Lower leg skin (tissue), 4 donors: Measurements from ENCODE around the gene FRAS1. TPM values are rescaled to one million over a fixed set of nuclear protein-coding genes. Genes with fewer than 3 reads are reported as not detected.
"Not testable (repeated sequence)": the region's sequence is repeated elsewhere in the genome, so short reads cannot be mapped to it uniquely, and the experiment has no call there.

ENCODE experiments used
- DNase-seq, 2 donors: peaks; one replicate each; pipeline ENCODE4 v3.0.0-alpha.2; 2019; ENCODE audit warnings: low spot score in 2 of 2
- H3K4me3 ChIP-seq: fragments of 200-600 bp; sonication (generic); 2 replicates; pipeline ENCODE4 v1.5.1; 2017; ENCODE audit warnings: mild to moderate bottlenecking, low read depth; ENCODE audit not compliant: poor library complexity, severe bottlenecking
- POLR2A ChIP-seq, 2 donors: fragments of 450-650 bp; IDR thresholded peaks; one replicate each; pipeline ENCODE4 v1.6.1; 2016 to 2017; ENCODE audit warnings: antibody characterized with exemption in 2 of 2, mild to moderate bottlenecking in 1 of 2, moderate library complexity in 1 of 2
- WGBS, 2 donors: methylation state at CpG; one replicate each; pipeline ENCODE4 v1.1.5; 2018; 5-methylcytosine and 5-hydroxymethylcytosine counted together
- intact Hi-C: fragments of 100-400 bp; cut with DNase I; formaldehyde crosslinking; loops from one replicate; pipeline ENCODE4 v1.15.0; 2023; ENCODE audit warnings: low total_unique reads
- total RNA-seq, 4 donors: library from RNA; depleted of rRNA; stranded (reverse); fragments of >200 nt; gene quantifications; one replicate each; pipeline ENCODE4 v1.1.0, GENCODE V29; 2016
- TF ChIP-seq, protein P1 (sequence below), 3 donors: fragments of 450-650 bp; IDR thresholded peaks; one replicate each; pipeline ENCODE4 v1.5.1; 2016; ENCODE audit warnings: antibody characterized with exemption in 3 of 3, mild to moderate bottlenecking in 3 of 3, moderate library complexity in 2 of 3

Gene FRAS1
- total RNA-seq, 4 donors from 2014 or later = 0.83 to 5.3 (median 3.0) TPM

DNA sequence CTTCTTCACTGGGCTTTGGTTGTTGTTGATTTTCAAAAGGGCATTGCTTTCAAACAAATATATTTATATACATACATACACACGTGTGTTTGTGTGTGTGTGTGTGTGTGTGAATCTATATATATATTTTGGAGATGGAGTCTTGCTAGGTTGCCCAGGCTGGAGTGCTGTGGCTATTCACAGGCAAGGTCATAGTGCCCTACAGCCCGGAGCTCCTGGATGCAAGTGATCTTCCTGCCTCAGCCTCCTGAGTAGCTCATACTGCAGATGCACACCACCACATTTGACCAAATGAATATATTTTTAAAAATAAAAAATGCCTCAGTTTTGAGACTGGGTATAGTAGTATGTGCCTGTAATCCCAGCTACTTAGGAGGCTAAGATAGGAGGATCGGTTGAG is 34.4 kb downstream of the FRAS1 start:
- no peak overlapping the region for H3K4me3 ChIP-seq
- intact Hi-C loops = no loop called here
- 86 to 92% methylated on average over 3 of the region's 3 CpGs for WGBS, 2 donors
- TF ChIP-seq, protein P1, sequence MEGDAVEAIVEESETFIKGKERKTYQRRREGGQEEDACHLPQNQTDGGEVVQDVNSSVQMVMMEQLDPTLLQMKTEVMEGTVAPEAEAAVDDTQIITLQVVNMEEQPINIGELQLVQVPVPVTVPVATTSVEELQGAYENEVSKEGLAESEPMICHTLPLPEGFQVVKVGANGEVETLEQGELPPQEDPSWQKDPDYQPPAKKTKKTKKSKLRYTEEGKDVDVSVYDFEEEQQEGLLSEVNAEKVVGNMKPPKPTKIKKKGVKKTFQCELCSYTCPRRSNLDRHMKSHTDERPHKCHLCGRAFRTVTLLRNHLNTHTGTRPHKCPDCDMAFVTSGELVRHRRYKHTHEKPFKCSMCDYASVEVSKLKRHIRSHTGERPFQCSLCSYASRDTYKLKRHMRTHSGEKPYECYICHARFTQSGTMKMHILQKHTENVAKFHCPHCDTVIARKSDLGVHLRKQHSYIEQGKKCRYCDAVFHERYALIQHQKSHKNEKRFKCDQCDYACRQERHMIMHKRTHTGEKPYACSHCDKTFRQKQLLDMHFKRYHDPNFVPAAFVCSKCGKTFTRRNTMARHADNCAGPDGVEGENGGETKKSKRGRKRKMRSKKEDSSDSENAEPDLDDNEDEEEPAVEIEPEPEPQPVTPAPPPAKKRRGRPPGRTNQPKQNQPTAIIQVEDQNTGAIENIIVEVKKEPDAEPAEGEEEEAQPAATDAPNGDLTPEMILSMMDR (IDR thresholded peaks at IDR 0.05) = no peak
- no peak for TF ChIP-seq POLR2A (IDR thresholded peaks at IDR 0.05)
- no peak for DNase-seq

DNA sequence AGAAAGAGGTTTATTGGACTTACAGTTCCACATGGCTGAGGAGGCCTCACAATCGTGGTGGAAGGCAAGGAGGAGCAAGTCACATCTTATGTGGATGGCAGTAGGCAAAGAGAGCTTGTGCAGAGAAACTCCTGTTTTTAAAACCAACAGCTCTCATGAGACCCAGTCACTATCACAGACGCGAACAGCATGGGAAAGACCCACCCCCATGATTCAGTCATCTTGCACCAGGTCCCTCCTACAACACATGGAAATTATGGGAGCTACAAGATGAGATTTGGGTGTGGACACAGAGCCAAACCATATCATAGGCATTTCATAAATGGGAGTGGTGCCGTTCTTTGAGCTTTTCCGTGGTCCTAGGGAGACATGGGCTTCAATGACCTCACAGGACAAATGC is 35.2 kb downstream of the FRAS1 start:
- H3K4me3 ChIP-seq, intact Hi-C loops, DNase-seq: not testable (repeated sequence)
- WGBS, 2 donors = 71 to 87% methylated on average over 5 of the region's 5 CpGs

DNA sequence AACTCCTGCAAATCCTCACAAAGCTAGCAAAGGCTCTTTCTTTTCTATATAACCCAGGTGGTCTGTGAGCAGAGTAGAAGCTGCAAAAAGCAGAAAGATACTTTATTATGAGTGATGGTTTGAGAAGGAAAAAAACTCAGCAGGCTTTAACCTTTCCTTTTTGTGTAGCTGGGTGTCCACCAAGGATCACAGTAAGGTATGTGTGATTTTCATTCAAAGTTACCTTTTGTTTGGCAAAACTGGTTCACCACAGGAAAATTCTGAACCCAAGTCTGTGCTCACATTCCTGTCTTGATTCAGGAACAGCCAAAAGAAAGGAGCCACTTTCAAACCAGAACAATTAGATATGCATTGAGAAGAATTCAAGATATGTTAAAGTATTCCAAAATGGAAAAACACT is 35.7 kb downstream of the FRAS1 start:
- intact Hi-C loops = no loop called here
- TF ChIP-seq, protein P1 (IDR thresholded peaks at IDR 0.05) = no peak
- TF ChIP-seq POLR2A (IDR thresholded peaks at IDR 0.05) = no peak
- DNase-seq = no peak
- H3K4me3 ChIP-seq = no peak overlapping the region

DNA sequence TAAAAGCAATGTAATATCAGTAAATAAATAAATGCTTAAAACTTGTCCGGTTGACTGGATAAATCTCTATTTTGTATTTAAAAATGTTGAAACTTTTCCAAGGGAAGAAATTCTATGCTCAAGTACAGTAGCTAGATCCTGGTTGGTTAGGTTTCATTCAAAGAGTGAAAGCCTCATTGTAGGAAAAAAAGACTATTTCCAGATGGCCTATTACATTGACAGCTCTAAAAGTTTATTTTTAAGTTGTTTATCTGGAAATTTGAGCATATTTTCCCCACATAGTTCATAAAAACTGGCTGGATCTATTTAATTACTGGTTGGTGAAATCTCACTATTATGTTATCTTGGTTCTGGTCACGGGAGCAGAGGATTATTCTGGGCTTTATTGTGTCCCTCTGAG is 38.0 kb downstream of the FRAS1 start:
- intact Hi-C loops = no loop called here
- no peak overlapping the region for H3K4me3 ChIP-seq
- TF ChIP-seq, protein P1 (IDR thresholded peaks at IDR 0.05) = no peak
- no peak for TF ChIP-seq POLR2A (IDR thresholded peaks at IDR 0.05)
- 66 to 75% methylated on average over 2 of the region's 2 CpGs for WGBS, 2 donors
- DNase-seq = no peak

DNA sequence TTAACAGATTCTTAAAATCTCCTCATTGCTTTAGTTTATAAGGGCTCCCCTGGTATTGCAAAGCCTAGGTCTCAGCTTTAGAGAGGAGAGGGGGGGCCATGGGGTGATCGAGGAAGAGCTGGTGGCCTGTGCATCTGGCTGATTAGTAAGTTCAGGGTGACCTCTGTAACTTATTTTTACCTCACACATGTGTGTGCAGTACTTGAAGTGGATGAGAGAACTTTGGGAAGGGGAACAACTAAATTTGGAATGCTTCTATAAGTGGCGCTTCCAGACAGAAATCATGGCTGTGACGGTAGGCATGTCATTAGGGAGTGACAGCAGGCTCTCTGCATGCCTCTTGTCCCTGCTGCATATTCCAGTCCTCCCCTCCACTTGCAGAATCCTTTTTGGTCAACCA is 41.9 kb downstream of the FRAS1 start:
- no peak for TF ChIP-seq POLR2A (IDR thresholded peaks at IDR 0.05)
- TF ChIP-seq, protein P1 (IDR thresholded peaks at IDR 0.05) = no peak
- WGBS, 2 donors = 75 to 82% methylated on average over 3 of the region's 3 CpGs
- H3K4me3 ChIP-seq = no peak overlapping the region

DNA sequence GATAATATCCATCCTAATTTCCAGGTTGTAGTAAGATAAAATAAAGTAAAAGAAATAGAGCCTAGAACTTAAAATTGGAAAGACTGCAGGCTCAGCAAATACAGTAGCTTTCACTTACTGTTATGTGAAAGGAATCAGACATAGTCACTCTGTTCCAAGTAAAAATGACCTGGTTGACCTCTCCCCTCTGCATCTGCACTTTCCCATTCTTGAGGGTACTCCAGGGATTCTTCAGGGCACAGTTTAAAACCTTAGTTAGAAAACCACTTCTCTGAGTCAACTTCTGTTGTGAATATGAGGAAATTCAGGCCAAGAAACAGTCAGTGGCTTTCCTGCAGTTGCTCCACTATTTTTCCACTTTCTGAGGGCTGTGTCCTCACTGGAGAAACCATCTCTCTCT is 42.9 kb downstream of the FRAS1 start:
- DNase-seq = no peak
- no peak for TF ChIP-seq POLR2A (IDR thresholded peaks at IDR 0.05)
- TF ChIP-seq, protein P1 (IDR thresholded peaks at IDR 0.05) = no peak
- intact Hi-C loops = no loop called here
- H3K4me3 ChIP-seq = no peak overlapping the region

More for the DNA sequence above, 41.9 kb downstream of the FRAS1 start:
- no peak for DNase-seq
- intact Hi-C loops = no loop called here
